ENCODE data around the gene LRBA. TPM values are rescaled to one million over a fixed set of nuclear protein-coding genes. Genes with fewer than 3 reads are reported as not detected.

LRBA gene
- total and polyA plus RNA-seq, 2 of the 4 experiments (the other 2 are of a cell fraction) = 10.2 to 51.6 TPM

- Histone ChIP-seq H3K27me3 (ENCODE audit: control insufficient read depth, insufficient read depth, low read length) (no peaks in the 10 kb centered on the region), H4K8ac (ENCODE audit: low read depth in 2 of 2, low read length in 2 of 2) (no peak overlapping the region), H3K4me1 (ENCODE audit: control insufficient read depth, insufficient read depth, low read length) (no peaks in the 10 kb centered on the region), H3K79me1 (ENCODE audit: low read depth in 1 of 2, low read length in 2 of 2) (peaks cover 0 to 3% of the 10 kb centered on the region in 2 experiments; a peak in 1 of 4 replicates), H3K9ac (ENCODE audit: low read depth, low read length) (no peak overlapping the region), H2BK15ac (ENCODE audit: low read depth, low read length) (no peak overlapping the region), H3K4ac (ENCODE audit: low read depth, low read length) (no peak overlapping the region), H2AFZ (replicated peaks; ENCODE audit: low read length, poor library complexity) (no peak overlapping the region), H2BK5ac (ENCODE audit: low read depth, low read length, poor library complexity, severe bottlenecking) (no peak overlapping the region), H3K23ac (ENCODE audit: low read depth, low read length) (no peak overlapping the region), H4K5ac (ENCODE audit: low read depth, low read length) (no peak overlapping the region), H3K4me3 (ENCODE audit: insufficient read depth, low read depth, low read length) (no peak overlapping the region), H3K4me2 (ENCODE audit: low read depth, low read length) (no peak overlapping the region), H4K91ac (ENCODE audit: insufficient read depth, low read depth, low read length) (no peak overlapping the region), H3K9me3 (ENCODE audit: control insufficient read depth, insufficient read depth, low read length) (no peaks in the 10 kb centered on the region), H3K9me1 (ENCODE audit: insufficient read depth, low read length) (no peaks in the 10 kb centered on the region), H3K18ac (ENCODE audit: low read depth, low read length) (no peak overlapping the region), H2AK9ac (replicated peaks; ENCODE audit: low read depth, low read length, poor library complexity) (no peak overlapping the region), H2BK120ac (ENCODE audit: low read depth, low read length) (no peak overlapping the region), H3K27ac (ENCODE audit: insufficient read depth, low read length) (no peak overlapping the region), H2BK20ac (ENCODE audit: low read depth, low read length) (no peak overlapping the region), H3K56ac (ENCODE audit: extremely low read depth, insufficient read depth, low read length) (no peak overlapping the region), H2AK5ac (ENCODE audit: low read depth, low read length) (no peak overlapping the region), H3K14ac (replicated peaks; ENCODE audit: low read depth, low read length) (no peak overlapping the region), H4K20me1 (ENCODE audit: insufficient read depth, low read length) (no peaks in the 10 kb centered on the region), H3K36me3 (ENCODE audit: control insufficient read depth, insufficient read depth, low read length) (no peaks in the 10 kb centered on the region)
- in situ Hi-C loops (cut with MboI; ENCODE audit: low sequenced_read_pairs) (no loop called here), intact Hi-C loops (cut with micrococcal nuclease) (no loop called here), dilution Hi-C loops (cut with HindIII; ENCODE audit: low sequenced_read_pairs, unreplicated experiment) (no loop called here)
- POLR2A ChIA-PET (ENCODE audit: unreplicated experiment) = no interaction called here
- CTCF ChIA-PET = no interaction called here
- no TSS peak for BruUV-seq (replicated peaks)
- ATAC-seq (ENCODE audit: low read depth) (no peak; the same call in 1 of the 2 replicates), DNase-seq (no peak)
- WGBS, 2 experiments (ENCODE audit: extremely low coverage in 2 of 2, insufficient read length in 1 of 2) = no CpG with 5 or more reads among the region's 2 CpGs
- TF ChIP-seq CTCF (conservative IDR thresholded peaks at IDR 0.05; ENCODE audit: low read depth, low read length) = peak; percentile 33; the same call in 1 of the 2 replicates
- no peak for TF ChIP-seq USF2 (IDR thresholded peaks at IDR 0.05; ENCODE audit: low read depth, low read length)
These were observed 54.3 kb downstream of the LRBA start for GRCh38 chr4:150960818-150961217.
